HG02798 (cell line): ENCODE data around the gene RET.

ENCODE experiments used
- ATAC-seq: cut with Tn5 transposase; IDR thresholded peaks from one replicate; pipeline ENCODE4 v1.9.1; 2021; ENCODE audit warnings: mild to moderate bottlenecking; ENCODE audit not compliant: unreplicated experiment, poor library complexity

RET gene

GRCh38 chr10:43117031-43117776 lies 40.3 kb downstream of the RET start:
- ATAC-seq, result no peak

GRCh38 chr10:43117777-43118583 lies 41.1 kb downstream of the RET start:
- ATAC-seq, result no peak

- ATAC-seq, result no peak
These were observed 42.0 kb downstream of the RET start for GRCh38 chr10:43118631-43119415.

DNA sequence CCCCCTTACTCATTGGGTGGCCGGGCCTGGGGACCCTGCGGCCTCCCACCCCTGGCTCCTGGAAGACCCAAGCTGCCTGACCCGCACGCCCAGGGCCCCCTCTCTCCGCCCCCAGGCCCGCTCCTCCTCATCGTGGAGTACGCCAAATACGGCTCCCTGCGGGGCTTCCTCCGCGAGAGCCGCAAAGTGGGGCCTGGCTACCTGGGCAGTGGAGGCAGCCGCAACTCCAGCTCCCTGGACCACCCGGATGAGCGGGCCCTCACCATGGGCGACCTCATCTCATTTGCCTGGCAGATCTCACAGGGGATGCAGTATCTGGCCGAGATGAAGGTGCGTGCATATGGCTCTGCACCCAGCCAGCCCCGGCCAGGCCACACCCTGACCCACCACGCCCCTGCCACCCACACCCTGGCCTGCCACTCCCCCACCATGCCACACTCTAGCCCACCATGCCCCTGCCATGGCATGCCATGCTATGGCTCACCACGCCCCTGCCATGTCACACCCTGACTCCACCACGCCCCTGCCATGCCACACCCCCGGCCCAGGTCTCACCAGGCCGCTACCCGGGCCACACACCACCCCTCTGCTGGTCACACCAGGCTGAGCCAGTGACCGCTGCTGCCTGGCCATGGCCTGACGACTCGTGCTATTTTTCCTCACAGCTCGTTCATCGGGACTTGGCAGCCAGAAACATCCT lies 42.7 kb downstream of the RET start:
- ATAC-seq, result no peak

- ATAC-seq, result no peak
These were observed 43.5 kb downstream of the RET start for GRCh38 chr10:43120116-43120928.

- peak; percentile 81 for ATAC-seq
These were observed 44.1 kb downstream of the RET start for GRCh38 chr10:43120929-43121314.

GRCh38 chr10:43121444-43121843 lies 44.6 kb downstream of the RET start:
- ATAC-seq, result no peak

GRCh38 chr10:43122096-43122495 lies 45.2 kb downstream of the RET start:
- ATAC-seq, result no peak

DNA sequence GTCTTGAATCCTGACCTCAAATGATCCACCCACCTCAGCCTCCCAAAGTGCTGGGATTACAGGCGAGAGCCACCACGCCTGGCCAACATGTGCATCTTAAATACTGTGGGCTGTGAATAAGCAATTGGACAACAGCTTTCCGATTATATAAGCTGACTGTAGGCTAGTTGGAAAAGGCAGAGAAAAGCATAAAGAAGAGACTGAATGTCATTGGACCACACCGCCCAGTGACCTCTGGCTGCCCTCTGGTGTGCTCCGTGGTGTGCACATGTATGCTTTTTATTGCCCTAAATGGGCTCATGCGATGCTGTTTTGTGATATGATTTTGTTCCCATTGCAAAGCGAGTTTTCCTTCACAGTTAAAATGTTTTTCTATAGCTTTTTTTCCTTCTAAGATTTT lies 46.0 kb downstream of the RET start:
- ATAC-seq, result no peak

DNA sequence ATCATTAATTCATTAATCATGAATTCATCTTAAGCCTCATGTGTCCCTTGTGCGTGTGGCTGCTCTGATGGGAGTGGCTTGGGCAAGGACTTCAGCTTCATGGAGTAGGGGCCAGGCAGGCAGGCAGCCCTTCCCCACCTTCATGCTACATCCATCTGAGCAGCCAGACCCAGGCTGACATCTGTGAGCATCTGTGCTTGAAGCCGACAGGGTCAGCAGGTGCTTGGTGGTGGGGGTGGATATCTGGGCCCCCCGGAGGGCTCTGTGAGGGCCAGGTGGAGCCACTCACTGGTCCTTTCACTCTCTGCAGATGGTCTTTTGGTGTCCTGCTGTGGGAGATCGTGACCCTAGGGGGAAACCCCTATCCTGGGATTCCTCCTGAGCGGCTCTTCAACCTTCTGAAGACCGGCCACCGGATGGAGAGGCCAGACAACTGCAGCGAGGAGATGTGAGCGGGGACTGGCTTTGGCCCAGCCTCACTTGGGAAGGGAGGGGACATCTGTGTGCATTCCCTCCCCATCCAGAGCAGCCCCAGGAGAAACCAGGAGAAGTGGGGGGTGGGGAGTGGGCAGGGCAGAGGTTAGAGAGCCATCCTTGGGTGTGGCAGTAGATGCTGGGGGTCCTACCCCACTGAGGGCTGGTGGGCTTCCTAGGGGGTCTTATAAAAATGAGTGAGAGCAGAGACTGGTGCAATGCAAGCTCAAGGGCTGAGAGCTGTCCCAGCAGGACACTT lies 46.7 kb downstream of the RET start:
- no peak for ATAC-seq

DNA sequence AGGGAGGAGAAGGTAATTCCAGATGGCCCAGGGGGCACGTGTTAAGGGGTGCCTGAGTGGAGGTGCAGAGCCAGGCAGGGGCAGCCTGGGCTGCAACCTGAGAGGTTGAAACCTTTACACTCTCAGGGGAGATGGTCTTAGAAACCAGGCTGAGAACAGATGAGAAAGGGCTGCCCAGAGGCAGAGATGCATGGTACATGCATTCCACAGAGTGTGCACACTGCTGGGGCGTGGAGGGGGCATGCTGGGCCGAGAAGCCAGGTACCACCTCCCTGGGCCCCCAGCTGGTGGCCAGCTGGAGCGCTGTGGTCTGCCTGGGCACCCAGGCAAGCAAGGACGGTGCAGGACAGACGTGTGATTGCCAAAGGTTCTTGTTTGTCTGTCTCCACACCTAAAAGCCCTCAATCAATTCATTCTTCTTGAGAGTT lies 47.2 kb downstream of the RET start:
- no peak for ATAC-seq

GRCh38 chr10:43124574-43125273 lies 47.9 kb downstream of the RET start:
- ATAC-seq, result no peak

DNA sequence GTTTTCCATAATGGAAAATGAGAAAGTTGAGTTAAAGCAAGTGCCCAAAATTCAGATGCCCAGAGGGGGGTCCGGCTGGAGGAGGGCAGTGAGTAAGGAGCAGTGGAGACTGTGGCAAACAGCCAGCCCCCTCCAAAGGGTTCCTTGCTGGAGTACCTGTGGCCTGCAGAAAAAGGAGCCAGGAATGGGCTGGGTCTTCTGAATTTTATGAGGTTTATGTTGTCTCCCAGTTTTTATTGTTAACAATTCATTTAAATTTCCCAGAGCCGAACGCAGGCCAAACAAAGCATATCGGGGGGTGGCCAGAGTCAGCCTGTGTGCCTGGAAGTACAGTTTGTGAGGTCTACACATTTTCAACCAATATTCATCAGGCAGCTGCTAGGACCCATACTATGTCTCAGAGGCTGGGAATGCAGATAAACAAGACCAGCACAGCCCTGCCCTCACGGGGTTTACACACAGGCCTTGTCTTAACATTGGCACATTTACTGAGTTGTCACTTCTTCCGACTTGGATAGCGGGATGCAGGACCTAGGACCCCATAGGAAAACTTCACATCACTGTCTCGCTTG lies 48.5 kb downstream of the RET start:
- ATAC-seq, result no peak

DNA sequence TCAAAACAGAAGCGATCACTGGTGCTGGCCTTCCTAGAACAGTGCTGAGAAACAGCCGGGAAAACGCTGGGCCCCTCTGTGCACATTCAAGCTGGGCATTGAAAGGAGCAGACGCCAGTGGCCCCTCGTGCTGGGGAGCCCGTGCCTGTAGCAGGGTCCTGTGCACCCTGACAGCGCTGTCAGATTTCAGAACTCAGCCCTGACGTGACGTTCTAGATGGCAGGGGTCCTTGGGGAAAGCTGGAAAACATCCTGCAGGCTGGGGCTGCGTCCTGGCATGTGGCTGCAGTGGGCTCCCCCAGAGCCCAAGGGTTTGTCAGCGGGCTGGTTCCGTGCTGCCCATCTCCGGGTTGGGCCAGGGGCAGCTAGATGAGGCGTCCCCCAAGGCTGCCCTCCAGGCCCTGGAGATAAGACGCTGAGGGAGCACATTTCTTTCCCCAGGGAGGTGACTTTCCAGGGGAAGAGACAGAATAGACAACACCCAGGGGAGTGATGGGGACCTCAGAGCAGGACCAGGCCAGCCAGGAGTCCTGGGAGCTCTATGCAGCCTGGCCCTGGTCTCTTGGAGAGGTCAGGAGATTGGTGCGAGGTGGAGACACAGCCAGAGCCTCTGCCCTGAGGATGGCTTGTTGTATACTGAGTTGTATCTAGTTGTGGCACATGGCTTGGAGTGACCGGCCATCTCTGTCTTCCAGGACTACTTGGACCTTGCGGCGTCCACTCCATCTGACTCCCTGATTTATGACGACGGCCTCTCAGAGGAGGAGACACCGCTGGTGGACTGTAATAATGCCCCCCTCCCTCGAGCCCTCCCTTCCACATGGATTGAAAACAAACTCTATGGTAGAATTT lies 49.2 kb downstream of the RET start:
- no peak for ATAC-seq

GRCh38 chr10:43126759-43127424 lies 50.0 kb downstream of the RET start:
- peak; percentile 42 for ATAC-seq

GRCh38 chr10:43127442-43127841 lies 50.6 kb downstream of the RET start:
- ATAC-seq, result no peak

DNA sequence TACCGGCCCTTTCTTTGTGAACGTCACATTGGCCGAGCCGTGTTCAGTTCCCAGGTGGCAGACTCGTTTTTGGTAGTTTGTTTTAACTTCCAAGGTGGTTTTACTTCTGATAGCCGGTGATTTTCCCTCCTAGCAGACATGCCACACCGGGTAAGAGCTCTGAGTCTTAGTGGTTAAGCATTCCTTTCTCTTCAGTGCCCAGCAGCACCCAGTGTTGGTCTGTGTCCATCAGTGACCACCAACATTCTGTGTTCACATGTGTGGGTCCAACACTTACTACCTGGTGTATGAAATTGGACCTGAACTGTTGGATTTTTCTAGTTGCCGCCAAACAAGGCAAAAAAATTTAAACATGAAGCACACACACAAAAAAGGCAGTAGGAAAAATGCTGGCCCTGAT lies 51.5 kb downstream of the RET start:
- ATAC-seq, result no peak
